Astrocyte of the hippocampus (primary cell): ENCODE results near the gene KCNA1.

ENCODE experiments used
- DNase-seq: peaks from one replicate; pipeline ENCODE4 v3.0.0; 2011; ENCODE audit warnings: low read depth, low spot score

KCNA1 gene

GRCh38 chr12:4911316-4911994 is 1.8 kb downstream of the KCNA1 start:
- DNase-seq, result no peak

- DNase-seq, result no peak
Observed at GRCh38 chr12:4914720-4915119, 5.0 kb downstream of the KCNA1 start.

GRCh38 chr12:4915752-4916151 is 6.0 kb downstream of the KCNA1 start:
- DNase-seq, result no peak

- peak; percentile 72 for DNase-seq
Observed at GRCh38 chr12:4918950-4919660, 9.4 kb downstream of the KCNA1 start.

- no peak for DNase-seq
Observed at GRCh38 chr12:4932576-4932975, 22.9 kb downstream of the KCNA1 start.

GRCh38 chr12:4933411-4933810 is 23.7 kb downstream of the KCNA1 start:
- no peak for DNase-seq

- no peak for DNase-seq
Observed at GRCh38 chr12:4934407-4935035, 24.8 kb downstream of the KCNA1 start.

- DNase-seq, result no peak
Observed at GRCh38 chr12:4938900-4939299, 29.2 kb downstream of the KCNA1 start.

GRCh38 chr12:4939418-4940023 is 29.8 kb downstream of the KCNA1 start:
- DNase-seq, result no peak

GRCh38 chr12:4943067-4943937 is 33.6 kb downstream of the KCNA1 start:
- no peak for DNase-seq

- DNase-seq, result no peak
Observed at GRCh38 chr12:4943938-4944284, 34.2 kb downstream of the KCNA1 start.

GRCh38 chr12:4947253-4947652 is 37.5 kb downstream of the KCNA1 start:
- DNase-seq, result no peak

- DNase-seq, result no peak
Observed at GRCh38 chr12:4951083-4951482, 41.4 kb downstream of the KCNA1 start.

GRCh38 chr12:4951601-4952000 is 41.9 kb downstream of the KCNA1 start:
- no peak for DNase-seq

- no peak for DNase-seq
Observed at GRCh38 chr12:4954621-4955354, 45.1 kb downstream of the KCNA1 start.

- DNase-seq, result peak; percentile 67
Observed at GRCh38 chr12:4956054-4956453, 46.3 kb downstream of the KCNA1 start.

- no peak for DNase-seq
Observed at GRCh38 chr12:4956968-4957367, 47.3 kb downstream of the KCNA1 start.

- DNase-seq, result no peak
Observed at GRCh38 chr12:4957761-4958160, 48.1 kb downstream of the KCNA1 start.

- peak; percentile 60 for DNase-seq
Observed at GRCh38 chr12:4958697-4959375, 49.1 kb downstream of the KCNA1 start.

GRCh38 chr12:4959381-4959780 is 49.7 kb downstream of the KCNA1 start:
- DNase-seq, result no peak
